T-helper 2 cell treated with Interferon-gamma antibody and Interleukin-4, amounts not matched to agents 5 μg/mL and 100 μg/mL, for 36 hours (primary cell): Measurements from ENCODE around the gene CTRL.

ENCODE experiments used
- DNase-seq: peaks from one replicate; pipeline ENCODE4 v3.0.0; 2021; ENCODE audit warnings: low spot score
- H3K27ac Mint-ChIP-seq: one replicate; pipeline ENCODE4 v1.8.0; 2021; ENCODE audit warnings: mild to moderate bottlenecking, mixed read lengths
- H3K27me3 Mint-ChIP-seq: one replicate; pipeline ENCODE4 v1.8.0; 2021; ENCODE audit warnings: low read depth, mixed read lengths
- H3K36me3 Mint-ChIP-seq: one replicate; pipeline ENCODE4 v1.8.0; 2021; ENCODE audit warnings: low read depth, mixed read lengths
- H3K4me1 Mint-ChIP-seq: one replicate; pipeline ENCODE4 v1.8.0; 2021; ENCODE audit warnings: low read depth, mixed read lengths
- H3K4me3 Mint-ChIP-seq: one replicate; pipeline ENCODE4 v1.8.0; 2022; ENCODE audit warnings: mild to moderate bottlenecking, moderate library complexity, mixed read lengths
- H3K9me3 Mint-ChIP-seq: one replicate; pipeline ENCODE4 v1.8.0; 2021; ENCODE audit warnings: mixed read lengths

CTRL gene

GRCh38 chr16:67967183-67967957 is 35.7 kb upstream of the CTRL start:
- H3K4me3 Mint-ChIP-seq = peak overlapping the region; percentile 99
- H3K4me1 Mint-ChIP-seq = peaks cover 19% of the 10 kb centered on the region
- peak overlapping the region; percentile 97 for H3K27ac Mint-ChIP-seq
- H3K36me3 Mint-ChIP-seq = peaks cover 6% of the 10 kb centered on the region
- no peaks in the 10 kb centered on the region for H3K27me3 Mint-ChIP-seq
- H3K9me3 Mint-ChIP-seq = no peaks in the 10 kb centered on the region
- peak; percentile 21 for DNase-seq

DNA sequence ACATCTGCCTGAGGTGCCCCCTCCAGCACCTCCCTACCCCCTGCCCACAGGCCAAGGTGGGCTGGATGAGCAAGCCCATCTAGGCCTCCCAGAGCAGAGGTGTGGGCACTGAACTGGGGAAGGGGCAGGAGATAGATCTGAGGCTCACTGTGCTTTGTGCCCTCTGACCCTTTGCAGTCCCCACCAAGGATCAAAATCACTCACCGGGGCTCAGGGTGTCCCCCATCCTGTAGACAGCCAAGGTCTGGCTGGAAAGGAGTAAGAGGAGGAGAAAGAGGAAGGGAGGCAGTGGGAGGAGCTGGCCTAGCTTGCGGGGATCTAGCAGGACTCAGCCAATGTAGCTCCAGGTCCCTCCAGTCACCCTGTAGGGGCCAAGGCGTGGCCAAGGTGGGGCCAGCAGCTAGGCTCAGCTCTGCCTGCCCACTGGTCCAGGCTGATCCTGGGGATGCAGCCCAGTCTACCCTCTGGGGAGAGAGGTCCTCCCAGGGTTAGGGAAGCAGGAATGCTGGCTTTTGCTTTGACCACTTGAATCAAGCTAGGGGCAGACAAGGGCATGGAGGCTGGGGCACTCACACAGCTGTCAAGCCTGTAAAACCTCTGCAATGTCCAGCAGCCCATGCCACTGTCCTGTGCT is 35.0 kb upstream of the CTRL start:
- Mint-ChIP-seq H3K27ac (peak overlapping the region; percentile 97), H3K36me3 (peaks cover 12% of the 10 kb centered on the region), H3K27me3 (no peaks in the 10 kb centered on the region), H3K4me1 (peaks cover 19% of the 10 kb centered on the region), H3K4me3 (peak overlapping the region; percentile 99), H3K9me3 (no peaks in the 10 kb centered on the region)
- DNase-seq = no peak

DNA sequence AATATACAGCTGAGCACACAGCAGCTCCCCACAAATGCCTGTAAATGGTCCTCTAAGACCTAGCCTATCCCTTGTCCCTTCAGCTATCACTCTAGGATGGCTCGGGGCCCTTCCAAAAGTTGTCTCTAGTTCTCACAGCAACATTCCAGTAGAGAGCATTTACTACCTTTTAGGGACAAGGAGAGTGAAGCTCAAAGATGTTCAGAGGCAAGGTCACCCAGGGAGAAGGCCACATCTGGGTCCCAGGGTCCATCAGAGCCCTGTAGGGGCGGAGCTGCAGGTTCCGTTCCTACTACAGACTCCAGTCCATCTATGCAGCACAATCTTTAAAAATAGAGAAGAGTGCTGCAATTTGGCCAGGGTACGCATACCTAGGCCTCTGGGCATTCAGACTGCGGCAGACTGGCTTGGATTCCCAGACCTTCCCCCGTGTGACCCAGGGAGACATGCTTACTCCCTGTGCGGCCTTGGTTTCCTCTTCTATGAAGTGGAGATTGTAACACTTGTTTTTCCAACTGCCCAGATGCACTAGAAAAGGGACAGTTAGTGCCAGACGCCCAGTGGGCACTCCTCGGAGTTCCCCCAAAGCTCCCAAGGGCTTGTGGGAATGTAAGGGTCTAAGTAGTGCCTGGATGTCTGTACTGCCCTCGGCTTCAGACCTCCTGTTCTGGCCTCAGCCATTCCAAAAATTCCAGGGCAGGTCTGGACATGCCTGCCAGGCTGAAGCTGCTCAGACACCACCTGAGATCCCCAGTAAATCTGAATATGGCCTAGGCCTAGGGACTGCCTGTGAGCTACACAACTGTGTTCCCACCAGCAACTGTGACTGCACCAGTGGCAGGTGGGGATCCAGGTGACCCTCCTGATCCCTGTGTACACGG is 34.2 kb upstream of the CTRL start:
- H3K36me3 Mint-ChIP-seq = peaks cover 13% of the 10 kb centered on the region
- peaks cover 19% of the 10 kb centered on the region for H3K4me1 Mint-ChIP-seq
- no peak for DNase-seq
- peak overlapping the region; percentile 49 for H3K4me3 Mint-ChIP-seq
- no peaks in the 10 kb centered on the region for H3K27me3 Mint-ChIP-seq
- no peaks in the 10 kb centered on the region for H3K9me3 Mint-ChIP-seq
- no peak overlapping the region for H3K27ac Mint-ChIP-seq

DNA sequence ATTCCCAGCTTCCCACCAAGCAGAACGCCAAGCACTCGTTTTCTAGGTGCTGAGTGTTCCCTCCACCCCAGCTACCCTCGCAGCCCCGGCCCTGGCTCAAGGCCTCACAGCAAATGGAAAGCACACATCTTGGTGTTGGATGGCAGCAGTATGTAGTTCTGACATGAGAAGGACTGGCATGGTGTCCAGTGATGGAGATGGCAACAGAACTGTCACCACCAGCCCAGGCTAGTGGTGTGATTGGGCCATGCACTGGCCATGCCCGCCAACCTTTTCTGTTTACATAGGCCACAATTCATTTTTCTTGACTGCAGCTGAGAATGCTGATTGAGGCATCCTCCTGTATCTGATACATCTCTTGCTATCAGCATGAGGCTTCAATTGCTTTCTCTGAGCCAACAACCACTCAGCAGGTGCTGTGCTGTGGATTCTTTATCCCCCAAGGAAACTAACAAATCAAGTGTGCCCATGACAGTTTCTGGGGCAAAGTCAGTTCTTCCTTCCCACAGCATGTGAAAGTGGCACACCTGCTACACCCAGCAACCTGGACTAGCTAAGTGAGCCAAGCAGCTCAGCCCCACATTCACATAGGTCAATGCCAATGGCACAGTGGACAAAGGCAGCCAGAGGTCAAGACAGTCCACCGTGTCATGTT is 32.9 kb upstream of the CTRL start:
- H3K4me3 Mint-ChIP-seq = no peak overlapping the region

DNA sequence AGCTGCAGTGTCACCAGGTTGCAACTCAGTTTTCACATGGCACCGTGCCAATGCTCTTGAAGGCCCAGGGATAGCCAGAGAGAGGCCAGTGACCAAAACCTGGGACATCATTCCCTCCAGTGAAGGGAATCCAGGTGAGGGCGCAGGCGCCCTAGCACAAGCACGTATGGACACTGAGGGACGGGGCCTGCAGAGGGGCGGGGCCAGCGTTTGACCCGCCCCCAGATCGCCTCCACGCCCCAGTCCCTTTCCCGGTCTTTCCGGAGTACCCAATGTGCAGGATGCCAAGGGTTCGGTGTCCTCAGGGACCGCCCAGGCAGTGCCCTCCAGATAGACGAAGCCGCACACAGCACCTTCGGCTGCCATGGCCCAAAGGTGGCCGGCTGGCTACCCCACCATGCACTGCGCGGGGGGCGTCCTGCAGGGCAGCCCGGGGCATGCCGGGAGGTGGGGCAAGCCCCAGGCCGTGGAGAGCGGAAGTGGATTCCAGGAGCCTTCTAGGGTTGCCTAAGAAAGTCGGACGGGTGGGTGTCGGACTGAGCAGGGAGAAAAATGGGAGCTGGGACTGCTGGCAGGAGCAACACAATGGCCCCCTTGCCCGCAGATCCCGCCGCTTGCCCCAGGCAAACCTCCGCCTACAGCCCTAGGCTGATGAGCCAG is 32.1 kb upstream of the CTRL start:
- Mint-ChIP-seq H3K9me3 (no peaks in the 10 kb centered on the region), H3K27ac (no peak overlapping the region), H3K4me3 (no peak overlapping the region), H3K36me3 (peaks cover 16% of the 10 kb centered on the region), H3K4me1 (peaks cover 13% of the 10 kb centered on the region), H3K27me3 (no peaks in the 10 kb centered on the region)
- no peak for DNase-seq

More for the DNA sequence above, 32.9 kb upstream of the CTRL start:
- Mint-ChIP-seq H3K36me3 (peaks cover 16% of the 10 kb centered on the region), H3K4me1 (peaks cover 16% of the 10 kb centered on the region), H3K27ac (no peak overlapping the region), H3K27me3 (no peaks in the 10 kb centered on the region), H3K9me3 (no peaks in the 10 kb centered on the region)
- DNase-seq = no peak

DNA sequence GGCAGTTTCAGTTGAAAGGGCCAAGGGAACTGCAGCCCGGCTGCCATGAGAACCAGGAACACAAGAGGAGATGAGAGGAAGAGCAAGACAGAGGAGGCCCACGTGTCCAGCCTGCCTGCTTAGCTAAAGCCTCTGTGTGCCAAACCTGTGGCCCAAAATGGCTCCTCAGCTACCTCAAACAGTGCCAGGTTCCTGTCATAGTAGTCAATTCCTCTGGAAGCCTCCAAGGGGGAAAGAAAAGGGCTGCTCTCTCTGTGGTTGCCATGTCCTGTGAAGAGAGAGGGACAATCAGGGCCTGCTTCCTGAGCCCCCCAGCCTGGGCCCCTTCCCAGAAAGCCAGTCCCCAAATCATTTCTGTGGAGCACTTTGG is 31.6 kb upstream of the CTRL start:
- H3K36me3 Mint-ChIP-seq = peaks cover 19% of the 10 kb centered on the region
- DNase-seq = no peak
- H3K27ac Mint-ChIP-seq = no peak overlapping the region
- H3K9me3 Mint-ChIP-seq = no peaks in the 10 kb centered on the region
- no peak overlapping the region for H3K4me3 Mint-ChIP-seq
- no peaks in the 10 kb centered on the region for H3K27me3 Mint-ChIP-seq
- peaks cover 13% of the 10 kb centered on the region for H3K4me1 Mint-ChIP-seq

GRCh38 chr16:67962135-67962534 is 30.5 kb upstream of the CTRL start:
- H3K27ac Mint-ChIP-seq = no peak overlapping the region
- H3K27me3 Mint-ChIP-seq = no peaks in the 10 kb centered on the region
- H3K36me3 Mint-ChIP-seq = peaks cover 22% of the 10 kb centered on the region
- H3K4me1 Mint-ChIP-seq = peaks cover 8% of the 10 kb centered on the region
- DNase-seq = no peak
- no peak overlapping the region for H3K4me3 Mint-ChIP-seq
- no peaks in the 10 kb centered on the region for H3K9me3 Mint-ChIP-seq

- no peaks in the 10 kb centered on the region for H3K27me3 Mint-ChIP-seq
- peaks cover 22% of the 10 kb centered on the region for H3K36me3 Mint-ChIP-seq
- peaks cover 4% of the 10 kb centered on the region for H3K4me1 Mint-ChIP-seq
- DNase-seq = no peak
- no peaks in the 10 kb centered on the region for H3K9me3 Mint-ChIP-seq
- H3K4me3 Mint-ChIP-seq = no peak overlapping the region
- H3K27ac Mint-ChIP-seq = no peak overlapping the region
Measured at GRCh38 chr16:67961551-67961957, 29.9 kb upstream of the CTRL start.

- H3K36me3 Mint-ChIP-seq = peaks cover 19% of the 10 kb centered on the region
Measured at GRCh38 chr16:67959536-67960329, 28.1 kb upstream of the CTRL start.

GRCh38 chr16:67957622-67958021 is 26.0 kb upstream of the CTRL start:
- Mint-ChIP-seq H3K27ac (no peak overlapping the region), H3K4me3 (no peak overlapping the region), H3K36me3 (peaks cover 16% of the 10 kb centered on the region), H3K9me3 (no peaks in the 10 kb centered on the region), H3K4me1 (no peaks in the 10 kb centered on the region), H3K27me3 (no peaks in the 10 kb centered on the region)
- no peak for DNase-seq

More at GRCh38 chr16:67959536-67960329, 28.1 kb upstream of the CTRL start:
- Mint-ChIP-seq H3K27ac (peak overlapping the region; percentile 42), H3K4me1 (no peaks in the 10 kb centered on the region), H3K4me3 (no peak overlapping the region), H3K9me3 (no peaks in the 10 kb centered on the region), H3K27me3 (no peaks in the 10 kb centered on the region)
- DNase-seq = no peak

DNA sequence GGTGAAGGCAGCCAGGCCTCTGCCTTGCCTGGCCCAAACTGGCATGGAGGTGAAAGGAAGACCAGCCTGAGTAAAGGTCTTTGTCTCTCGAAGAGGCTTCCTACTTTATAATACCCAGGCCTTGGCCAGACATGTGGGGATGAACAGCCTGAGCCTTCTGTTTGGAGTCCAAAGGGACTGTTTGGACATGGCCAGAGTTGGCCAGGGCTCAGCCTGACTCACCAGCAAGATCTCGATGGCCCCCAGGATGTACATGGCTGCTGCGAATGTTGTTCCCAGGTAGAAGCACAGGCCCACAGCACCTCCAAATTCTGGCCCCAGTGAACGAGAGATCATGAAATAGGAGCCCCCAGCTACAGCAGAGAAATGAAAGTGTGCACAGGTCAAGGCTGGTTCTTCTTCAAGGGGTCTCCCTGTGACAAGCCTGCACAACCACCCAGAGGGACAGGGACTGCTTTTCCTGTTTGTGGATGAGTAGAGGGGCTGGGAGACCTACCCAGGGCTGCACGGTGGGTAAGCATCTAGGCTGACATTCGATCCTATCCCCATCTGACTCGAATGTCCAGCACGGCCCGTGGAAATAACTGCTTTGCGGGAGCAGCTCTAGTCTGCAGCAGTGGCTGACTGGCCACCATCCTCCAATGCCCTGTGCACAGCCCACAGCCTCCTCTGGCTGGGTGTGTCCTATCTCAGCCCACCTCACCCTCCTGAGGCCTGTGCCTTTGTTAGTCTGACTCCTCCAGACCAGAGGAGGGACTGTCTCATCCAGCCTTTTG is 22.9 kb upstream of the CTRL start:
- DNase-seq = no peak
- peak overlapping the region; percentile 45 for H3K27ac Mint-ChIP-seq
- no peaks in the 10 kb centered on the region for H3K4me1 Mint-ChIP-seq
- H3K9me3 Mint-ChIP-seq = no peaks in the 10 kb centered on the region
- H3K4me3 Mint-ChIP-seq = no peak overlapping the region
- H3K36me3 Mint-ChIP-seq = peaks cover 12% of the 10 kb centered on the region
- H3K27me3 Mint-ChIP-seq = no peaks in the 10 kb centered on the region

- Mint-ChIP-seq H3K4me3 (no peak overlapping the region), H3K27ac (no peak overlapping the region), H3K27me3 (no peaks in the 10 kb centered on the region), H3K4me1 (no peaks in the 10 kb centered on the region), H3K36me3 (peaks cover 12% of the 10 kb centered on the region), H3K9me3 (no peaks in the 10 kb centered on the region)
- DNase-seq = no peak
Measured at GRCh38 chr16:67953641-67954375, 22.1 kb upstream of the CTRL start.
